Adrenal gland (tissue), 19 donors: ENCODE data around the gene DCP2. TPM values are rescaled to one million over a fixed set of nuclear protein-coding genes. Genes with fewer than 3 reads are reported as not detected.

Experiments
- DNase-seq, 7 donors: peaks; one replicate each; pipeline ENCODE4 v3.0.0-alpha.2; 2019 to 2020
- H3K27ac ChIP-seq, 5 donors: fragments of 200-600 bp; sonication (generic) in 4 of 5; 1 replicate in 3 of 5; 2 replicates in 2 of 5; pipeline versions ENCODE4 v1.5.1 to v1.8.0; 2016 to 2020; ENCODE audit warnings: mild to moderate bottlenecking in 1 of 5
- H3K27me3 ChIP-seq: fragments of 200-600 bp; 2 replicates; pipeline ENCODE4 v1.8.0; 2021
- H3K36me3 ChIP-seq, 2 donors: fragments of 200-600 bp; replicated peaks in 1 of 2; 1 replicate in 1 of 2; 2 replicates in 1 of 2; pipeline versions ENCODE4 v1.5.1 to v1.8.0; 2018 to 2022
- H3K4me1 ChIP-seq, 2 donors: fragments of 200-600 bp; replicated peaks in 1 of 2; 1 replicate in 1 of 2; 2 replicates in 1 of 2; pipeline versions ENCODE4 v1.5.1 to v1.8.0; 2018 to 2021
- H3K4me3 ChIP-seq, 4 donors: fragments of 200-600 bp; sonication (generic) in 3 of 4; one replicate each; pipeline ENCODE4 v1.5.1; 2016 to 2018
- H3K9me3 ChIP-seq, 3 donors: fragments of 200-600 bp; sonication (generic) in 1 of 3; replicated peaks in 1 of 3; 1 replicate in 2 of 3; 2 replicates in 1 of 3; pipeline versions ENCODE4 v1.5.1 to v1.8.0; 2016 to 2021
- CTCF ChIP-seq, 6 experiments: fragments of 450-650 bp in 4 of 6; fragments of 200-600 bp in 2 of 6; sonication (generic) in 1 of 6; IDR thresholded peaks; 1 replicate in 5 of 6; 2 replicates in 1 of 6; pipeline versions ENCODE4 v1.5.1 to v1.8.0; 2016 to 2021; ENCODE audit warnings: antibody characterized with exemption in 6 of 6, mild to moderate bottlenecking in 2 of 6, moderate library complexity in 1 of 6
- POLR2A ChIP-seq, 2 donors: fragments of 450-650 bp; IDR thresholded peaks; one replicate each; pipeline ENCODE4 v1.6.1; 2017; ENCODE audit warnings: antibody characterized with exemption in 2 of 2, mild to moderate bottlenecking in 2 of 2, moderate library complexity in 1 of 2
- WGBS, 4 donors: extraction: QIAGEN DNeasy Blood & Tissue Kit in 2 of 4; methylation state at CpG; one replicate each; pipeline versions ENCODE4 v1.1.5 to v1.1.7; 2013 to 2017; 5-methylcytosine and 5-hydroxymethylcytosine counted together
- intact Hi-C, 2 donors: fragments of 100-400 bp; cut with DNase I; formaldehyde crosslinking; loops; one replicate each; pipeline versions ENCODE4 v1.14.1 to v1.15.0; 2022 to 2023
- long read RNA-seq, 10 donors: library from polyadenylated mRNA in 3 of 10; unstranded in 2 of 10; stranded (forward) in 1 of 10; transcript quantifications; one replicate each; pipeline ENCODE4 v2.0.0 and lab custom pipeline, GENCODE V29; 2021 to 2026
- polyA plus RNA-seq, 3 donors: library from polyadenylated mRNA; stranded (reverse); fragments of 200-250 nt in 2 of 3; fragments of 350-450 nt in 1 of 3; fragmentation: Illumina TruSeq in 1 of 3; extraction: RNeasy Lipid Tissue Mini Kit (QIAGEN cat#74804) in 1 of 3; gene quantifications; one replicate each; pipeline ENCODE4 v1.2.3, GENCODE V29; 2013 to 2014
- total RNA-seq, 9 donors: library from RNA; depleted of rRNA in 4 of 9; stranded (reverse); fragments of >200 nt in 4 of 9; fragments of 120-200 nt in 1 of 9; fragmentation: NEBNext Ultra II Directional in 1 of 9; extraction: Animal tissue kit (Norgen Biotek cat#: 25700) in 1 of 9; gene quantifications; one replicate each; pipeline versions ENCODE4 v1.1.0 to v1.2.4, GENCODE V29; 2013 to 2023
- donor health status: healthy with polysubstance abuse.
- donor health status: Bipolar disorder and iron deficiency.
- donor health status: DM: yes; HTN: yes; CAD: no.
- donor health status: DM: no; HTN: no; CAD: no.
- donor health status: DM: no; HTN: no; CAD: no.
- donor health status: DM: yes; HTN: yes; CAD: no.

DCP2 gene
- total RNA-seq (10 to 100 TPM; 17.5 to 66.4 (median 44.5) TPM), polyA plus RNA-seq (1 to 10 TPM; 7.0 to 9.9 (median 7.2) TPM)
- long read RNA-seq, donor 1, full-length matches to known transcripts = 6 of 6 reads
- long read RNA-seq, donor 1, partial matches to known transcripts = 0 of 6 reads
- long read RNA-seq, donor 1, other reads (novel, unspliced or antisense) = 0 of 6 reads
- long read RNA-seq, donor 2, full-length matches to known transcripts = 3 of 3 reads
- long read RNA-seq, donor 2, partial matches to known transcripts = 0 of 3 reads
- long read RNA-seq, donor 2, other reads (novel, unspliced or antisense) = 0 of 3 reads
- long read RNA-seq, donor 3, full-length matches to known transcripts = 5 of 5 reads
- long read RNA-seq, donor 3, partial matches to known transcripts = 0 of 5 reads
- long read RNA-seq, donor 3, other reads (novel, unspliced or antisense) = 0 of 5 reads
- long read RNA-seq, donor 4, partial matches to known transcripts = 3 of 9 reads
- long read RNA-seq, donor 4, other reads (novel, unspliced or antisense) = 3 of 9 reads
- long read RNA-seq, donor 5, full-length matches to known transcripts = 8 of 13 reads
- long read RNA-seq, donor 5, partial matches to known transcripts = 0 of 13 reads
- long read RNA-seq, donor 5, other reads (novel, unspliced or antisense) = 5 of 13 reads
- long read RNA-seq, donor 6, full-length matches to known transcripts = 4 of 11 reads
- long read RNA-seq, donor 6, partial matches to known transcripts = 2 of 11 reads
- long read RNA-seq, donor 6, other reads (novel, unspliced or antisense) = 5 of 11 reads
- long read RNA-seq, donor 7, full-length matches to known transcripts = 1 of 1 reads
- long read RNA-seq, donor 7, partial matches to known transcripts = 0 of 1 reads
- long read RNA-seq, donor 7, other reads (novel, unspliced or antisense) = 0 of 1 reads
- long read RNA-seq, donor 8, full-length matches to known transcripts = 13 of 13 reads
- long read RNA-seq, donor 8, partial matches to known transcripts = 0 of 13 reads
- long read RNA-seq, donor 8, other reads (novel, unspliced or antisense) = 0 of 13 reads
- long read RNA-seq, donor 9, full-length matches to known transcripts = 8 of 13 reads
- long read RNA-seq, donor 9, partial matches to known transcripts = 5 of 13 reads
- long read RNA-seq, donor 9, other reads (novel, unspliced or antisense) = 0 of 13 reads
- long read RNA-seq, donor 10, full-length matches to known transcripts = 5 of 5 reads
- long read RNA-seq, donor 10, partial matches to known transcripts = 0 of 5 reads
- long read RNA-seq, donor 10, other reads (novel, unspliced or antisense) = 0 of 5 reads

- peak; percentile 93 to 97 (median 96) for DNase-seq
- intact Hi-C loops = no loop called here
- Histone ChIP-seq H3K27me3 (no peaks in the 10 kb centered on the region), H3K4me1 (peaks cover 10 to 29% of the 10 kb centered on the region in 2 donors), H3K27ac (peak within 1 kb of the TSS; percentile 63 to 94 (median 86)), H3K9me3 (no peaks in the 10 kb centered on the region), H3K36me3 (no peaks in the 10 kb centered on the region), H3K4me3 (peak within 1 kb of the TSS; percentile 68 to 93 (median 82))
- WGBS, 4 donors = 0 to 1% (median 0%) methylated on average over 37 to 75 of the region's 75 CpGs
- TF ChIP-seq POLR2A (IDR thresholded peaks at IDR 0.05) (peak; percentile 81 to 84), CTCF (IDR thresholded peaks at IDR 0.05) (no peak)
Observed at GRCh38 chr5:112976432-112977309, at the start of gene DCP2. Gene DCP2 (plus strand): TSS chr5:112976798. CDS start chr5:112976934, 136 bp downstream.

- Histone ChIP-seq H3K27me3 (no peaks in the 10 kb centered on the region), H3K36me3 (no peaks in the 10 kb centered on the region), H3K9me3 (no peaks in the 10 kb centered on the region), H3K4me1 (peaks cover 0 to 10% of the 10 kb centered on the region in 2 donors), H3K4me3 (no peak overlapping the region), H3K27ac (no peak overlapping the region)
- WGBS, 4 donors = 81 to 90% (median 89%) methylated on average over 4 of the region's 4 CpGs
- intact Hi-C loops = loop anchor here (5.0 to 10.0 kb wide), 3 partner anchors 38 to 375 kb away; partner anchors contain the start of gene SRP19 (in 1 of the 2)
- TF ChIP-seq POLR2A (IDR thresholded peaks at IDR 0.05) (no peak), CTCF (IDR thresholded peaks at IDR 0.05) (no peak)
- no peak for DNase-seq
Observed at GRCh38 chr5:112929336-112930081, 47.1 kb upstream of the DCP2 start.

- no peak overlapping the region for H3K4me3 ChIP-seq
- 50 to 100% (median 90%) methylated on average over 1 of the region's 1 CpG for WGBS, 4 donors
- no peaks in the 10 kb centered on the region for H3K9me3 ChIP-seq
- H3K27ac ChIP-seq = no peak overlapping the region
- H3K36me3 ChIP-seq = no peaks in the 10 kb centered on the region
- intact Hi-C loops = no loop called here
- TF ChIP-seq CTCF (IDR thresholded peaks at IDR 0.05) (no peak), POLR2A (IDR thresholded peaks at IDR 0.05) (no peak)
- H3K4me1 ChIP-seq = peaks cover 0 to 10% of the 10 kb centered on the region in 2 donors
- DNase-seq = no peak
- no peaks in the 10 kb centered on the region for H3K27me3 ChIP-seq
Observed at GRCh38 chr5:112930082-112930344, 46.6 kb upstream of the DCP2 start.
